ENCODE results near the gene CCDC178. TPM values are rescaled to one million over a fixed set of nuclear protein-coding genes. Genes with fewer than 3 reads are reported as not detected.
A peak's percentile ranks its signal among the peaks of the same experiment; 100 is the strongest.
"Not testable (repeated sequence)": the region's sequence is repeated elsewhere in the genome, so short reads cannot be mapped to it uniquely, and the experiment has no call there.

The CCDC178 gene
- polyA plus RNA-seq, 10 donors = 0.43 to 1.6 (median 0.74) TPM

DNA sequence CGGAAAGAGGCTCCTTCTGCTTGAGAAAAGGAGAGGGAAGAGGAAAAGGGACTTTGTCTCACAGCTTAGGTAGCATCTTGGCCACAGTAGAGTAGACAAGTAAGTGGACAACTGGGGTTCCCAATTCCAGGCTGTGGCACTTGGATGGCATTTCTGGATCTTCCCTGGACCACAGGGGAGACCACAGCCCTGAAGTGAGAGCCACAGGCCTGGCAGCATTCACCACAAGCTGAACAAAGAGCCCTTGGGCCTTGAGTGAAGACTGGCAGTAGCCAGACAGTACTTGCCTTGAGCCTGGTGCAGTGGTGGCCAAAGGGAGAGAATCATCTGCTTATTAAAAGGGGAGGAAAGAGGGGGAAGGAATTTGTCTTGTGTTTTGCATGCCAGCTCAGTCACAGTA, 441.6 kb downstream of the CCDC178 start:
- no peak for DNase-seq

DNA sequence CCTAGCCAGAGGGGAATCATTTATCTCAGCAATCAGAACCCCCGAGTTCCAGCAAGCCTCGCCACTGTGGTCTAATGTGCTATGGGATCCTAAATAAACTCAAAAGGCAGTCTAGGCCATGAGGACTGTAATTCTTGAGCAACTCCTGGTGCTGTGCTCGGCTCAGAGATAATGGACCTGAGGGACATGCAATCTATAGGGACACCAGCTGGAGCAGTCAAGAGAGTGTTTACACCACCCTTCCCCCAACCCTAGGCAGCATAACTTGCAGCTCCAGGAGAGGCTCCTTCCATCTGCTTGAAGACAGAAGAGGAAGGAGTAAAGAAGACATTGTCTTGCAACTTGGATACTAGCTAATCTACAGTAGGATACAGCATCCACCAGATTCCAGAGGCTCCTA, 442.2 kb downstream of the CCDC178 start:
- no peak for DNase-seq

DNA sequence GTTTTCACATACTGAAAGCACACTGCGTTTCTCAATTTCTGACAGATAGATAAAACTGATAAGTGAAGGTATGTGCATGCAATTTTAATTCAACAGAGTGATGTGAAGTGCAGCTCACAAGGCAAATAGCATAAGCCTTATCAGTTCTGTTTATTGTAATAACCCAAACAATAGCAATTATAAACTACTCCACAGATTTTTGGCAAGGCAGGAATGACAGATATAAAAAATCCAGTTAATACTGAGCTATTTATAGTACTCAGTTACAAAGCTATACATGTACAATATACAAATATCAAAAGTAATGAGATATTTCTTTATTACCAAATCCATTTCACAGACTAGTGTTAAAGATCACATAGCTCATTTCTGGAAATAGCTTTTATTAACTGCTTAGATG, 456.8 kb downstream of the CCDC178 start:
- no peak for DNase-seq

DNA sequence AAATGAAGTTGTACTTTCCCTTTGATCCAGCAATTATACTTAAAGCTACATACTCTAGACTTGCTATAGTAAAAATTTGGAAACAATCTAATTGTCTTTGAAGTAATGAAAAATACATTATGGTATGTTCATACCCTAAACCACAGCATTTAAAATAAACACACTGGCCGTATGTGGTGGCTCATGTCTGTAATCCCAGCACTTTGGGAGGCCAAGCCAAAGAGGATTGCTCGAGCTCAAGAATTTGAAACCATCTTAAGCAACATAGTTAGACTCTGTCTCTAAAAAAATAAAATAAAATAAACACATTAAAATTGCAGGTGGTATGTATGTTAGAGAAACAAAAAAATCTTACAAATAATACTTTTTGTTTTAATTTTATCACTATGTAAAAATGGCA, 459.6 kb downstream of the CCDC178 start:
- DNase-seq = no peak

DNA sequence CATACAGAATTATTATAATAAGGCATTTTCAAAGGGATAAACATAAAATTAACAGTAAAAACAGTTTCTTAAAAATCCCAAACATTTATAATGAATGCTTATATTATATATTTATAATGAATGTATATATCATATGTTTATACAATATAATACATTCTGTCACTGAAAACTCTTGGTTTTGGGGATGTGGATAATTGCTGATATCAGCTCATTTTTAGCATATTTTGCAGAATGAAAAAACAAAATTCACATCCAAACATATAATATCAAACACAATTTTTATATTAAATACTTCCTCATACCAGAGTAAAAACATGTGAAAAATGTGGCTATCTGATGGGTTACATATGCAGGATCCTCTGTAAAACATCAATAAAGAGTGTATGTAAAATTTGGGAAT, 465.0 kb downstream of the CCDC178 start:
- DNase-seq = no peak

DNA sequence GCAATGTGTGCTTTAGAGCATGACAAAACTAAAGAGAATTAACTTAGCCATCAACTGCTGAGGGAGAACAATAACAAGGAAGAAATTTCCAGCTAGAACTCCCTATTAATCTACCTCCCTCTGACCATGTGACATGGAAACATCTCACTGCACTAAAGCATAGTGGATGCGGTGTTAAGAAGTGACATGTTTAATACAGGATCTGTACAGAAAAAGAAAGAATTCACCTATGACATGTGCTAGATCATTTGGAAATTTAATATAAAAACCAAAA, 465.4 kb downstream of the CCDC178 start:
- DNase-seq = no peak

DNA sequence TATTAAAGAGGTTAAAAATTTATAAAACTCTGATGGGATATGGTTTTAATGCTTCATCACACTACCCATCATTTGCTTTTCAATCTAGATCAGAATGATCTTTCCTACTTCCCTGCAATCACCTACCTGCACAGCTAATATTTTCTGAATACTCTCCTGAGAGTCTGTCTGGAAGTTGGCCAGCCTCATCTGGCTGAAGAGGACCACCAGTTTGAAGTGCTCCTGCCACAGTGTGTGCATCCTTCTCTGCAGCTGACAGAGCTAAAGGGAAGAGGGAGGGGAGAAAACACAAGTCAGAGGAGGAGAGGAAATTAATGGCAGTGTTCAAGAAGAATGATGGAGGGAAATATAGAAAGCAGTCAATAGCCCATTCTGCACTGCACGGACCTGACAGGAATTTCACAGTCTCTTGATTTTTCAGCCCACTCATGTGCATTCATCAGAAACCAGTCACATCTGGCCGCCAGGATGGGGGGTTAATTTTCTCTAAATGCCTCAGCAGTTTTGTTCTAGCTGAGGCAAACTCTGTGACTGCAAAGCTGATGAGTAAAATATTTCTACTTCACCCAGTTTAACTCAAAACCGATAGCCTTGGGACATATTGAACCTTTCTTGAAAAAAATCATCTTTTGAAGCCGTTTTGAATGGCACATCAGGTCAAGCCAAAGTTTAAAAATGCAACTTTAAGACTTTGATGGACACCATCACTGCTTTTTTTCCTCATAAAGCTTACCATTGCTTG, 465.9 kb downstream of the CCDC178 start:
- DNase-seq = no peak

DNA sequence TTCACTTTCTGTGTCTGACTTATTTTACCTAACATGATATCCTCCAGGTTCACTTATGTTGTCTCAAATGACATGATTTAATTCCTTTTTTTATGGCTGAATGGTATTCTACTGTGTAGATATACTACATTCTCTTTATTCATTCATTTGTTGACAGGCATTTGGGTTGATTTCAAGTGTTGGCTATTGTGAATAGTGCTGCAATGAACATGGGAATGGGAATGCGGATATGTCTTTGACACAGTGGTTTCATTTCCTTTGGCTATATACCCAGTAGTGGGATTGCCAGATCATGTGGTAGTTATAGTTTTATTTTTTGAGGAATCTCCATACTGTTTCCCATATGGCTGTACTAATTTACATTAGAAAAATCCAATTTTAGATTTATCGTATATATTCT, 472.3 kb downstream of the CCDC178 start:
- no peak for DNase-seq

DNA sequence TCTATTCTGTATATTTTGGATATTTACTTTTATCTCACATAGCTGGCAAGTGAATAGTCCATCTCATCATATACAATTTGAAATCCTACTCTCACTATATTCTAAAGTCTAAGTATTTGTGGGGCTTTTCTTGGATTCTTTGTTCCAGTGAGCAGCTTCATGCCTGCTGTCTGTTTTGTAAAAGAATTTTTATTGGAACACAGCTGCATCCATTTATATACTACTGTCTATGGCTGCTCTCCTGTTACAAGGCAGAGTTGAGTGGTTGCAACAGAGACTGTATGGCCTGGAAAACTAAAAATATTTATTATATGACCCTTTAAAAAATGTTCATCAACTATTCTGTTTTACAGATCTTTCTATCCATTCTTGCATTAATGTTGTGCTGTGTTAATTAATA, 474.4 kb downstream of the CCDC178 start:
- DNase-seq = no peak

DNA sequence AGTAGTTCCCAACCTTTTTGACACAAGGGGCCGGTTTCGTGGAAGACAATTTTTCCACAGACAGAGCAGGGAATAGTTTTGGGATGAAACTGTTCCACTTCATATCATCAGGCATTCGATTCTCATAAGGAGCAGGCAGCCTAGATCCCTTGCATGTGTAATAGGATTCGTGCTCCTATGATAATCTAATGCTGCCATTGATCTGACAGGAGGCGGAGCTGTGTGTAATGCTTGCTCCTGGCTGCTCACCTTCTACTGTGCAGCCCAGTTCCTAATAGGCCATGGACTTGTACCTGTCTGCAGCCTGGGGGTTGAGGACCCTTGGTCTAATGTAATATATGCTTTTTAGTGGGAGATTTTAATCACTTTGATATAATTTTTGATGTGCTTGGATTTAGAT, 479.0 kb downstream of the CCDC178 start:
- DNase-seq = no peak

DNA sequence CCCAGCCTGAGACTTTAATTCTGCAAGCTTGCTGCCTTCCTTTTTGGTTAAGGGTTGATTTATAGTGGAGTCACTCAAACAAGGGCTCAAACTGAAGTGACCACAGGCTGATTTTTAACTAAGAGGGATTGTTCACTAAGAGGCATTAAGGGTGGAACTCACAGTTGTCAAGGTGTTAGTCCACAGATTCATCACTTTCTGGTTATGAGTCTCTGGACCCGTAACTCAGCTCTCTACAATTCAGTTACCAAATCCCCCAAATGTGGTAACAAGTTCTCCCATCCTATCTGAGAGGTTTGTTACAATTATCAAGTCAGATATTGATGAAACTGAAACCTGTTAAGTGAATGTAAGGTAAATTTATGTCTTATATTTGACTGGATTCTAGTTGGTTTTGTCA, 481.8 kb downstream of the CCDC178 start:
- no peak for DNase-seq

DNA sequence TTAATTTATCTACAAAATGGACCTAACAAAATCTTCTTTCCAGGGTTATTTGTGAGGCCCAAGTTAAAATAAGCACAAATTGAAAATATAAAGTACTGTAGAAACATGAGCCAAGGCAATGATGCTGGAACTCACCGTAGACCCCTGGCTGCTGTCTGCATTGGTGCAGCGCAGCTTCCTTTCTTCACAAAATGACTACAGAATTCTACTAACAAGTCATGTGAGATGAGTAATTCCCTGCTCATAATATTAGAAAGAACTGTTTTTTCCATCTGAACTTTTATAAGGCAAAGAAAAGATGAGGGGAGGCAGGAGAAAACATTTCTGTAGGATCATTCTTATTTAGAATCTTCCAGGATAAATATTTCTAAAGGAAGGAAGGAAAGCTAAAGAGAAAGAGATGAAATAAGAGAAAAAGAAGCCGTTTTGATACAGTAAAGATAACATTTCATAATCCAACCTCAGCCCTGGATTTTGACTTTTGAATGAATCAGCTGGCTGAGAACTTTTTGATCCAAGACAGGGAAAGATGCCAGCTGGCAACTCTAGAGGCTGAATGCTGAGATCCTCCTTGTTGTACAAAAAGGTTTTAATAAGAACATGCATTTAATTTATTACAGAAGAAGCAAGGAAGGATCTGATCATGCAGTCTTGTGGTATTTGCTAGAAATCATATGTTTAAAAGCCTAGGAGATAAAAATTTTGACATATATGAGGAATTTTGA, 483.8 kb downstream of the CCDC178 start:
- DNase-seq = peak; percentile 49 to 65 (median 51)

DNA sequence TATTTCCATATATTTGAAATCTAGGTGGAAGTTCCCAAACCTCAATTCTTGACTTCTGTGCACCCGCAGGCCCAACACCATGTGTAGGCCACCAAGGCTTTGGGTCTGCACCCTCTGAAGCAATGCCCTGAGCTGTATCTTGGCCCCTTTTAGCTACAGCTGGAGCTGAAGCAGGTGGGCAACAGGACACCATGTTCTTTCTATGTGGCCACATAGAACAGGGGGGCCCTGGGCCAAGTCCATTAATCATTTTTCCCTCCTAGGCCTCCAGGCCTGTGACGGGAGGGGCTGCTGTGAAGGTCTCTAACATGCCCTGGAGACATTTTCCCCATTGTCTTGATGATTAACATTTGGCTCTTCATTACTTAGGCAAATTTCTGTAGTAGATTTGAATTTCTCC, 488.2 kb downstream of the CCDC178 start:
- not testable (repeated sequence) for DNase-seq

DNA sequence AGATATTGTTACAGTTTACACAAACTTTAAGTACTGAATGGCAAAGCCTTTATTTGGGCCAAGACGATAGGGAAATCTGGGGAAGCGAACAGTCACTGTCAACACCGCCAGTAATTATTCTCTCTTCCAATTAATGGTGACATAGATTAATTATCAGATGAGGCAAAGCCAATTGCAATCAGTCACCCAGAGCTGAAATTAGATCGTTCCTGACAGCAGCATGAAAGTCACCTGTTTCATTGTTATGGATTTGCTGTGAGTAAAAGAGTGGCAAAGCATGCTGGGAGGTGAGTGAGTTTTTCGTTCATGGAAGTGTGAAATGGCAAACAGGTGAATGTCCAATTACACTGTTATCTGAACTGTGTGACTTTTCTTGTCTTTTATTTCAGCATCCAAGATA, 502.9 kb downstream of the CCDC178 start:
- no peak for DNase-seq

DNA sequence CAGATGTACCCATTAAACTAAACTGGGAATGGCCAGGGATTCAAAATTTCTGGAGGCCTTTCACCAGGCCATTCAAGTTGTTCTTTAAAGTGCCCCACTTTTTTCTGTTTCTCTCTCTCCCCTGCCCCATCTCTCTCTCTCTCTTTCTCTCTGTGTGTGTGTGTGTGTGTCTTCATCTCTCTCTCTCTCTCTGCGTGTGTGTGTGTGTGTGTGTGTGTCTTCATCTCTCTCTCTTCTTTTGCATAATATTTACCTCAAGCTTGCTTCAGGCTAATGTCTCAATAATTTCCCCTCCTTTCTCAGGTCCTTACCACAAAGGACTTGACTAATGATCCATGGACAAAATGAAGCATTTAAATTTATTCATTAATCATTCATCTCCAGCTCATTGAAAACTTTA, 503.5 kb downstream of the CCDC178 start:
- DNase-seq = no peak

DNA sequence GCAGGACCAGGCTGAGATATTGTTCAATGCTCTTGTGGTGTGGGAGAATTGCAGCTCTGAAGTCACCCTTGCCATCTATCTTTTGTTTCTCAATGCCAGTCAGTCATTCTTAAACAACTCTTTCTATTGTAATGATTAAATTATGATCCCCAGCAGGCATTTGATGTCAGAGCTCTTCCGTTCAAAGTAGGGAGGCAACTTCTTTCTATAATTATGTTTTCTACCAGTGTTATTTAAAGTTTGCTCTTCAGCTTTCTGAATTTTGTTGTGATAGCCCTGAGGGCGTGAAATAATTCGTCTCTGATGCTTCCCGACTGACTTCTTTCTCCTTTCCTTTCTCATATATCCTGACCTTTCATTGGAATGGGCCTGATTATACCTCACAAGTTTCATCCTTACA, 506.3 kb downstream of the CCDC178 start:
- DNase-seq = no peak

DNA sequence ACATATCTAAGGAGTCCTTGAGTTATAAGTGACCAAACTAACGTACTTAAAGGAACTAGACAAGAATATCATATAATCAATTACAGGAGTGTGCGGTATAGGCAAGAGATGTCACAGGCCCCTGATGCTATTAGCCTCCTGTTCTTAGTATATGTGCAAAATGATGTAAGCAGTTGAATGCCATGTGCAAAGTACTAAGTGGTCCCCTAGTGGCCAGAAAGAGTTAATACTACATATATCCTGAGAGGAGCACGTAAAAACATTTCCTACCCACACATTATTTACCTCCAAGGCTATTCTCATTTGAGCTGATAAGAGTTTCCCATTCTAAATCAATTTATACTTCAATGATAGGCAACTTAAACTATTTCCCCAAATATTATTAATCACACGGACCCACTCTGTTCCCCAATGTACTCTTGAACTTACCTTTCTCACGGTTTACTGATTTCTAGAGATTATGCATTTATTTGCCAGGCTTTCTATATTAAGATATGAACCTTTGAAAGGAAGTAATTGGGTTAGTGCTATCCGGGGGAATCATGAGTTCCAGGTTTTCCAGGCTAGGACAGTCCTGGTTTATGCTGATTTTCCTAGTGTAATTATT, 509.7 kb downstream of the CCDC178 start:
- DNase-seq = peak in 1 of 3 donors; percentile 32

DNA sequence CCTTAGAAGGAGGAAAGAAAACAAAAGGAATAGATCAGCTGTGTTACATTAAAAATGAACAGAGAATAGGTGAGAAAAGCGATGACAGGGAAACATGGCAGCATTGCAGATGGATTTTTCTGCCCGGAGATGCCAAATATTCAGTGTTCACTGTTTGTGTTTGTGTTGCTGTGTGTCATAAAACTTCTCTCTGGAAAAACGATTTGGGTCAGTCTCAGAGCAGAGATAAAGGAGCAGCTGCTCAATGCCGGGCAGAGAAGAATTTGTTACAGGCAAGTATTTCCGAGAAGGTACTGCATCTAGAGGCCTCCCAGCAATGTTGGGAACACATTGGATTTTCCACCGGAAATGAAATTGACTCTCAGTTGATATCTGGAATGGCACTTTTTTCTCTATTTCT, 511.3 kb downstream of the CCDC178 start:
- no peak for DNase-seq

DNA sequence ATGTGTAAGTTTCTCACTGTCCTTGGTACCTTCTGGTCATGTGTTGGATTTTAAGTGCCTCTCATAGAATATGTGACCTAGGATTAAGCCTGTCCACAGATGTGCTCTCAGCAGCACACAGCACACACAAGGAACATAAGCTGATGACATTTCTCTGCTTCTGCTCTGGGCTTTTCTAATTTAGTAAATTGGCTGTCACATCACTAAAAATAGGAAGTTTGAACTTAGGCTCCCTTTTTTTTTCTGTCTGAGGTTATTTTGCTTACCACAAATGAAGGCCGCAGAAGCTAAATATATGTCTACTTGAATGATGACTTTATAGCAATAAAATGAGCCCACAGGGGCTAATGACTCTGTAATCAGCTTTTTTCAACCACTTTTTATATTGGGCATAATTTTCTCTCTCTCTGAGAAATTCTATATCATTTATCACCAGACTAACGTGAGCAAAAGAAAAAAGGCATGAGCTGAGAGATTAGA, 517.5 kb downstream of the CCDC178 start:
- no peak for DNase-seq

DNA sequence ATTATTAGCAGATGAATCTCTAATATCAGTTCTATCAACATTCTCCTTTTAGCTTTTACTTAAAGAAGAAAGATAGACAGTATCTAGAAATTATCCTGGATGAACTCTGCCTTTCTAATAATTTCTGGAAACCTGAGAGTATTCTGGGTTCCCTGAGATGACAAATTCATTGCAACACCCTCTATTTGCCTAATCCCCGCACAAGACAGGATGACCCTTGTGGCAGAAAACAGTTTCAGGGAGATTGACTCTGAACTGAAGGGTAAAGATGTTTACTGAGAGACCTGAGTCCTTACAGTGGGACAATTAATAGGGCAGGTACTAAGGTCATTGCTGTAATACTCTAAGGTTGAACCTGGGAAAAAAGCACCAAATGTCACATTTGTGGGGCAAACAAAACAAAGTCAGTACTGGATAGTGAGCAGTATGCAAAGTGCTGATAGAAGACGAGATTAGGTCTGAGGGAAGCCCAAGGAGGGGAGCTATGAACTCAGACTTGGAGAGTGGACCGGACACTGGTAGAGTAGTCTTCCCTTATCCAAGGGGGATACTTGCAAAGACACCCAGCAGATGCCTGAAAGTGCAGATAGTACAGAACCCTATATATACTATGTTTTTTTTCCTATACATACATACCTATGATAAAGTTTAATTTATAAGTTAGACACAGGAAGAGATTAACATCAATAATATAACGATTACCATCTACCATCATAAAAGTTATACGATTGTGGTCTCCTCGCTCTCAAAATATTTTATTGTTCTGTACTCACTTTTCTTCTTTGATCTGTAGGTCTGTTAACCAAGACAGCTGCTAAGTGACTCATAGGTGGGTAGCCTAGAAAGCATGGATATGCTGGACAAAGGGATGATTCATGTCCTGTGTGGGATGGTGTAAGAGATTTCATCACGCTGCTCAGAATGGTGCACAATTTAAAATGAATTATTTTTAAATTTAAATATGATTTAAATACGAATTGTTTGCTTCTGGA, 519.4 kb downstream of the CCDC178 start:
- peak in 1 of 3 donors; percentile 71 for DNase-seq

DNA sequence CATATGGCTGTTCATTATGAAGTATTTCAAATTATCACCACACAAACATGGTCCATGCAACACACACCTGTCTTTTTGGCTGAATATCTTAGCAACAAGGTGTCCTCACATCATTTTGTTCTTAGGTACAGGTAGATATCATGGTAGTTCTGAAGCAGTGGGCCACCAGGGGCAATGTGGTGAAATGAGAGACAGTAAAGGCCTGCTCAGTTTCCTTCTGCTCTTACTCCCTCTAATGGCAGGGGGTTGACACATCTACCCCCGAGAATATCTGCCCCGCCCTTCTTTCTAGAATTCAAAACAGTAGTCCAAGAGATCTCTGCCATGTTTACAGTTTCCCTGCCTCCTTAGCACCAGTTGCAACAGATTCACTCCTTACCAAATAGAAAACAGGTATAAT, 520.7 kb downstream of the CCDC178 start:
- no peak for DNase-seq

DNA sequence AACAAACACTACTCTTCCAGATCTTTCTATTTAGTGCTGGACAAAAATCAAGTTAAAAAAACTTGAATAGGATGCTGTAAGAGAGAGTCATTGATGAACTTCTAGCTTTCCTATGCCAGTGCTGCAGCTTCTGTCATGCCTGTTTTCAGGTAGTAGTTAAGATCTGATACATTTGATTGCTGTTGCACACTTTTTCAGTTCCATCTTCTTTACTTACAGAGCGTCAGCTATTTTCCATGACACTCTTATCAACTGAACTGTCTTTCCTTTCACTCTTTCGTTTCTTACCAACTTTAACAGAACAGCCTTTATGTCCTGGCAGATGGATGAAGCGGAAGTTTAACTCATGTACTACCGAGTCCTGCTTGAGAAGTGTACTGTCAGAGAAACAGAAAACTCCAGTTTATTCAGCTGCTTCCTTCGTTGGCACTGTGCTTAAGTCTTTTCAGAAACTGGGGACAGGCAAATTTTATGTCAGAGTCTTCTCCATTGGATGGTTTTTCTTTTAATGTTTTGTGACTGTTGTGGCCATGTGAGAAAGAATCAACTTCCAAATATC, 521.8 kb downstream of the CCDC178 start:
- no peak for DNase-seq
